ENCODE results near the gene MED12L.

Gene MED12L

DNA sequence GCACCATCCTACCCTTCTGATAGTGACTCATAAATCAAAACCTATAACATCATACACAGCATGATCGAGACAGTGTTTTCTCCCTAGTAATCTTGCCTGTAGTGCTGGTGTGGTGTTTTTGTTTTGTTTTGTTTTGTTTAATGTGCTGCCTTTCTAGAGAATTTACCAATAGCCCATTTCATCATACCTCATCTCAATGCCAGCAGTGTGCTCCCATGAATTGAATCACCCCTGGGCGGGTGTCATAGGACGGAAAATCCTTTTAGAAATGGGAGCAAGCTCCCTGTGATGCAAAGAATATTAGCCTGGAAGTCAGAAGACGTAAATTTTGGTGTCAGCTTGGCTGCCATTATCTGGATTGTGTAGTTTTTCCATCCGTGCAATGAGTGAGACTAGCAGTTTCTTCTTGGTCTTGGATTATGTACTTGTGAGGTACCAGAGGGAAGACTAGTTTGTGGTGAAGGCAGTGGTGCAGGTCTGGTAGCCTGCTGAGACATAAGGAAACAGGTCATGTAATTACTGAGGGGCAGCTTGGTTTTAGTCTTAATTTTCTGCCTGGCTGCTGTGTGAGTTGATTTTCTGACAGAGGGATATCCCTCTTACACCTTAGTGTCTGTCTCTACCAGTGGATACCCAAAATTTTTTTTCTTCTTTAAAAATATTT, 345.5 kb downstream of the MED12L start:
- Histone ChIP-seq H3K4me1 (ENCODE audit: control insufficient read depth, insufficient read depth, low read length, unreplicated experiment) (peaks cover 40% of the 10 kb centered on the region), H2AFZ (ENCODE audit: low read length, unreplicated experiment) (no peak overlapping the region), H3K36me3 (ENCODE audit: insufficient read depth, low read length) (no peaks in the 10 kb centered on the region), H3K27ac (ENCODE audit: low read depth, low read length) (peak overlapping the region; percentile 59; the same call in 1 of the 2 replicates), H3K27me3 (ENCODE audit: insufficient read depth, low read length) (no peaks in the 10 kb centered on the region), H3K4me3 (ENCODE audit: low read depth, low read length) (no peak overlapping the region), H3K79me2 (ENCODE audit: control insufficient read depth, insufficient read depth, low read length, unreplicated experiment) (no peaks in the 10 kb centered on the region)

GRCh38 chr3:151431940-151432339, 346.5 kb downstream of the MED12L start:
- H3K27ac ChIP-seq (ENCODE audit: low read depth, low read length) = peak overlapping the region; percentile 59
- no peak overlapping the region for H2AFZ ChIP-seq (ENCODE audit: low read length, unreplicated experiment)
- H3K79me2 ChIP-seq (ENCODE audit: control insufficient read depth, insufficient read depth, low read length, unreplicated experiment) = no peaks in the 10 kb centered on the region
- no peak overlapping the region for H3K4me3 ChIP-seq (ENCODE audit: low read depth, low read length)
- peaks cover 45% of the 10 kb centered on the region for H3K4me1 ChIP-seq (ENCODE audit: control insufficient read depth, insufficient read depth, low read length, unreplicated experiment)
- H3K36me3 ChIP-seq (ENCODE audit: insufficient read depth, low read length) = no peaks in the 10 kb centered on the region
- no peaks in the 10 kb centered on the region for H3K27me3 ChIP-seq (ENCODE audit: insufficient read depth, low read length)

GRCh38 chr3:151432616-151433372, 347.3 kb downstream of the MED12L start:
- Histone ChIP-seq H3K4me3 (ENCODE audit: low read depth, low read length) (no peak overlapping the region), H2AFZ (ENCODE audit: low read length, unreplicated experiment) (no peak overlapping the region)

GRCh38 chr3:151434151-151434890, 348.9 kb downstream of the MED12L start:
- peak overlapping the region; percentile 56 for H3K4me3 ChIP-seq (ENCODE audit: low read depth, low read length)
- H3K79me2 ChIP-seq (ENCODE audit: control insufficient read depth, insufficient read depth, low read length, unreplicated experiment) = no peaks in the 10 kb centered on the region
- H3K27me3 ChIP-seq (ENCODE audit: insufficient read depth, low read length) = no peaks in the 10 kb centered on the region
- peaks cover 49% of the 10 kb centered on the region for H3K4me1 ChIP-seq (ENCODE audit: control insufficient read depth, insufficient read depth, low read length, unreplicated experiment)
- H2AFZ ChIP-seq (ENCODE audit: low read length, unreplicated experiment) = peak overlapping the region; percentile 79
- H3K36me3 ChIP-seq (ENCODE audit: insufficient read depth, low read length) = no peaks in the 10 kb centered on the region
- H3K27ac ChIP-seq (ENCODE audit: low read depth, low read length) = peak overlapping the region; percentile 100

More at GRCh38 chr3:151432616-151433372, 347.3 kb downstream of the MED12L start:
- Histone ChIP-seq H3K27me3 (ENCODE audit: insufficient read depth, low read length) (no peaks in the 10 kb centered on the region), H3K27ac (ENCODE audit: low read depth, low read length) (peak overlapping the region; percentile 100; the same call in 1 of the 2 replicates), H3K4me1 (ENCODE audit: control insufficient read depth, insufficient read depth, low read length, unreplicated experiment) (peaks cover 49% of the 10 kb centered on the region), H3K79me2 (ENCODE audit: control insufficient read depth, insufficient read depth, low read length, unreplicated experiment) (no peaks in the 10 kb centered on the region), H3K36me3 (ENCODE audit: insufficient read depth, low read length) (no peaks in the 10 kb centered on the region)

- Histone ChIP-seq H2AFZ (ENCODE audit: low read length, unreplicated experiment) (no peak overlapping the region), H3K27me3 (ENCODE audit: insufficient read depth, low read length) (no peaks in the 10 kb centered on the region), H3K36me3 (ENCODE audit: insufficient read depth, low read length) (no peaks in the 10 kb centered on the region), H3K79me2 (ENCODE audit: control insufficient read depth, insufficient read depth, low read length, unreplicated experiment) (no peaks in the 10 kb centered on the region), H3K4me1 (ENCODE audit: control insufficient read depth, insufficient read depth, low read length, unreplicated experiment) (peaks cover 43% of the 10 kb centered on the region), H3K27ac (ENCODE audit: low read depth, low read length) (peak overlapping the region; percentile 13; the same call in 1 of the 2 replicates), H3K4me3 (ENCODE audit: low read depth, low read length) (no peak overlapping the region)
These were observed 351.4 kb downstream of the MED12L start for GRCh38 chr3:151436675-151437446.

- Histone ChIP-seq H2AFZ (ENCODE audit: low read length, unreplicated experiment) (no peak overlapping the region), H3K27ac (ENCODE audit: low read depth, low read length) (no peak overlapping the region), H3K36me3 (ENCODE audit: insufficient read depth, low read length) (no peaks in the 10 kb centered on the region), H3K4me3 (ENCODE audit: low read depth, low read length) (no peak overlapping the region), H3K79me2 (ENCODE audit: control insufficient read depth, insufficient read depth, low read length, unreplicated experiment) (no peaks in the 10 kb centered on the region), H3K4me1 (ENCODE audit: control insufficient read depth, insufficient read depth, low read length, unreplicated experiment) (peaks cover 38% of the 10 kb centered on the region), H3K27me3 (ENCODE audit: insufficient read depth, low read length) (no peaks in the 10 kb centered on the region)
These were observed 352.4 kb downstream of the MED12L start for GRCh38 chr3:151437906-151438305.

- Histone ChIP-seq H3K4me3 (ENCODE audit: low read depth, low read length) (no peak overlapping the region), H2AFZ (ENCODE audit: low read length, unreplicated experiment) (no peak overlapping the region), H3K36me3 (ENCODE audit: insufficient read depth, low read length) (no peaks in the 10 kb centered on the region), H3K4me1 (ENCODE audit: control insufficient read depth, insufficient read depth, low read length, unreplicated experiment) (peaks cover 28% of the 10 kb centered on the region), H3K79me2 (ENCODE audit: control insufficient read depth, insufficient read depth, low read length, unreplicated experiment) (no peaks in the 10 kb centered on the region), H3K27me3 (ENCODE audit: insufficient read depth, low read length) (no peaks in the 10 kb centered on the region), H3K27ac (ENCODE audit: low read depth, low read length) (no peak overlapping the region)
These were observed 354.2 kb downstream of the MED12L start for GRCh38 chr3:151439652-151440125.

DNA sequence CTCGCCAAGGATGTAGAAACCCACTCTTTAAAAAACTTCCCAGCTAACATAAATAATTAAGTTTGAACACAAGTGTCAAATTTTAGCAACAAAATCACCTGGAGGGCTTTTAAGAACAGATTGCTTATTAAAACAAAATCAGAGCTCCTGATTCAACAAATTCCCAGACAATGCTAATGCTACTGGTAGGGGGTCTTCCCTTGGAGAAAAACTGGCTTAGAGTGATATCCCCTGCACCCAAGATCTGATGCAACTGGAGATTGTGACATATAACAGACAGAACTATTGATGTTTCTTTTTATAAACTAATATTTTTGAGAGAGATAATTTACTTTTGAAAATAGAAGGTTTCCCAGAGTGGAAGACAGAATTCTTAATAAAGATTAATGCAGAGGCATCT, 355.5 kb downstream of the MED12L start:
- Histone ChIP-seq H3K27ac (ENCODE audit: low read depth, low read length) (no peak overlapping the region), H3K79me2 (ENCODE audit: control insufficient read depth, insufficient read depth, low read length, unreplicated experiment) (no peaks in the 10 kb centered on the region), H3K4me3 (ENCODE audit: low read depth, low read length) (no peak overlapping the region)

DNA sequence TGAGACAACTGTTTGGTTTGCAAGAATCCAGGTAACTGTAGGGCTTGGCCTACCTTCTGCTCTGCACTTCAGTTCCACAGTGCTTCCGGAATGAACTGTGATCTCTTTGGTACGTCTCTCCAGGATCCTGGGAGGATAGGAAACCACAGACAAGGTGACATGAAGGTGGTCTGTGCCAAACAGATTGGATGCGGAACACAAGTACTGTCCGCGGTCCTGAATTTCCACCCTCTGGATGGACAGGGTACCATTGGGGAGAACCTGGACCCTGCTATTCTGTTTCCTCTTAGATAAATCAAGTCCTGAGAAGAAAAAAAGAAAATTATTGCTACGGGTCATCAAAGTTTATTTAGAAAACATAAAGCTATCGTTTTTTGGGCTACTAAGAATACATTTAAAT, 358.1 kb downstream of the MED12L start:
- peaks cover 13% of the 10 kb centered on the region for H3K4me1 ChIP-seq (ENCODE audit: control insufficient read depth, insufficient read depth, low read length, unreplicated experiment)
- H3K27ac ChIP-seq (ENCODE audit: low read depth, low read length) = no peak overlapping the region
- H3K79me2 ChIP-seq (ENCODE audit: control insufficient read depth, insufficient read depth, low read length, unreplicated experiment) = no peaks in the 10 kb centered on the region
- no peak overlapping the region for H3K4me3 ChIP-seq (ENCODE audit: low read depth, low read length)
- no peak overlapping the region for H2AFZ ChIP-seq (ENCODE audit: low read length, unreplicated experiment)
- H3K36me3 ChIP-seq (ENCODE audit: insufficient read depth, low read length) = no peaks in the 10 kb centered on the region
- no peaks in the 10 kb centered on the region for H3K27me3 ChIP-seq (ENCODE audit: insufficient read depth, low read length)

More for the DNA sequence above, 355.5 kb downstream of the MED12L start:
- Histone ChIP-seq H3K4me1 (ENCODE audit: control insufficient read depth, insufficient read depth, low read length, unreplicated experiment) (peaks cover 27% of the 10 kb centered on the region), H3K27me3 (ENCODE audit: insufficient read depth, low read length) (no peaks in the 10 kb centered on the region), H3K36me3 (ENCODE audit: insufficient read depth, low read length) (no peaks in the 10 kb centered on the region), H2AFZ (ENCODE audit: low read length, unreplicated experiment) (no peak overlapping the region)

Measured in ACC112 (cell line).